ENCODE measurements around the gene CPN2.

The CPN2 gene, protein sequence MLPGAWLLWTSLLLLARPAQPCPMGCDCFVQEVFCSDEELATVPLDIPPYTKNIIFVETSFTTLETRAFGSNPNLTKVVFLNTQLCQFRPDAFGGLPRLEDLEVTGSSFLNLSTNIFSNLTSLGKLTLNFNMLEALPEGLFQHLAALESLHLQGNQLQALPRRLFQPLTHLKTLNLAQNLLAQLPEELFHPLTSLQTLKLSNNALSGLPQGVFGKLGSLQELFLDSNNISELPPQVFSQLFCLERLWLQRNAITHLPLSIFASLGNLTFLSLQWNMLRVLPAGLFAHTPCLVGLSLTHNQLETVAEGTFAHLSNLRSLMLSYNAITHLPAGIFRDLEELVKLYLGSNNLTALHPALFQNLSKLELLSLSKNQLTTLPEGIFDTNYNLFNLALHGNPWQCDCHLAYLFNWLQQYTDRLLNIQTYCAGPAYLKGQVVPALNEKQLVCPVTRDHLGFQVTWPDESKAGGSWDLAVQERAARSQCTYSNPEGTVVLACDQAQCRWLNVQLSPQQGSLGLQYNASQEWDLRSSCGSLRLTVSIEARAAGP

DNA sequence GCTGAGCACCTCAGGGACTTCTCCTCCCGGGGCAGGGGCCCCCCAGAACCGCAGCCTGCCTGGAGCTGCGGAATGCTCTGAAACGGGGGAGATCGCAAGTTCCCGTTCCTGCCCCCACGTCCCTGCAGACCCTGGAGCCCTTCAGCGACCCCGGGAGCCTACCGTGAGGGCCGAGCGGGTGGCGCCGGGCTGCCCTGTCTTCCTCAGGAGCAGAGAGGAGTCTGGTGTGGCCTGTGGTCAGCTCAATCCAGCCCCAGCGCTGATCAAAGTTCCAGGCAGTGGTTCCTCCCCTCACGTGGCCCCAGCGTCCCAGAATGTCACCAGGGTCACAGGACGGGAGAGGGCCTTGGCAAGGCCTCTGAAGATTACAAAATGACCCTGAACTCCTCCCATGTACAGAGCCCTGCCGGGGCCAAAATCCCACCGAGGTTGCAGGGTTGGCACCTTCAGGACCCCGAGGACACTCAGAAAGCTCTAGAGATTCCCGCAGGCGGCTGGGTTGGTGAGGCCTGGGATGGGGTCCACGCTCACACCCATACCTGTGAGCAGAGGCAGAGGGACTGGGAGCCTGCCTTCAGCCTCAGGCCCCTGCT lies at the start of gene CPN2:
CPN2 (minus strand) TSS at position 249 of the 593 bp plus-strand sequence. CDS start 8,626 bp downstream, outside the sequence.
- no peak for DNase-seq (ENCODE audit: low read depth)

DNA sequence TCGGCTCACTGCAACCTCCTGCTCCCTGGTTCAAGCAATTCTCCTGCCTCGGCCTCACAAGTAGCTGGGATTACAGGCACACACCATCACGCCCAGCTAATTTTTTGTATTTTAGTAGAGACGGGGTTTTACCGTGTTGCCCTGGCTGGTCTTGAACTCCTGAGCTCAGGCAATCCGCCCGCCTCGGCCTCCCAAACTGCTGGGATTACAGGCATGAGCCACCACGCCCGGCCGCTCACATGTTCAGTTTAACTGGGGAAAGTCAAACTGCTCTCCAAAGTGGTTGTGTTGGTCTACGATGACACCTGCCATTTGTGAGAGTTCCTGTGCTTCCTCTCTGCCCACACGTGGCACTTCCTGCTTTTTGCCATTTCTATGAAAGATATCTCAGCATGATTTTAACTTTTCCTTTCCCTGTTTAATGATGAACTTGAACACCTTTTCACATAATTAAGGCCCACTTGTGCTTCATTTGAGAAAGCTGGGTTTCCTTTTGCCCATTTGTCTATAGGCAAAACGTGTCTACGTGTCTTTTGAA lies 48.8 kb upstream of the CPN2 start:
- no peak for DNase-seq (ENCODE audit: low read depth)

DNA sequence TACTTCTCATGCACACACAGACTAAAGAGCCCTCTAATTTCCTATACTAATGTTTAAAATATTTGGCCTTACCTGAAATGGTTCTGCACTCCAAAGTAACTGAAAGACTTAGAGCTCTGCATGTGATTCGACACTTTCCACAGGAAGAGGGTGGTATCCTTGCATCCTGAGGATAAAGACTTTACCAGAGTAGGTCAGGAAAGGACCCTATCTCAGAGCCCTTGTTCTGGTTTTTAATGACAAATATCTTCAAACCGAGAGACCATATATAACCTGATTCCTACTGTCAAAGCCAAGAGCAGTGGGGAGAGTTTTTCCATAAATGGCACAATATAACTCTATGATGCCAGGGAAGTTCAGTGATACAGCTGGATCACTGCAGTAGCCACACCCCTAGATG lies 48.0 kb upstream of the CPN2 start, which contains the start of gene GP5:
GP5 (minus strand) TSS at position 101 of the 400 bp plus-strand sequence. CDS start 984 bp downstream, outside the sequence.
- DNase-seq (ENCODE audit: low read depth), result no peak

DNA sequence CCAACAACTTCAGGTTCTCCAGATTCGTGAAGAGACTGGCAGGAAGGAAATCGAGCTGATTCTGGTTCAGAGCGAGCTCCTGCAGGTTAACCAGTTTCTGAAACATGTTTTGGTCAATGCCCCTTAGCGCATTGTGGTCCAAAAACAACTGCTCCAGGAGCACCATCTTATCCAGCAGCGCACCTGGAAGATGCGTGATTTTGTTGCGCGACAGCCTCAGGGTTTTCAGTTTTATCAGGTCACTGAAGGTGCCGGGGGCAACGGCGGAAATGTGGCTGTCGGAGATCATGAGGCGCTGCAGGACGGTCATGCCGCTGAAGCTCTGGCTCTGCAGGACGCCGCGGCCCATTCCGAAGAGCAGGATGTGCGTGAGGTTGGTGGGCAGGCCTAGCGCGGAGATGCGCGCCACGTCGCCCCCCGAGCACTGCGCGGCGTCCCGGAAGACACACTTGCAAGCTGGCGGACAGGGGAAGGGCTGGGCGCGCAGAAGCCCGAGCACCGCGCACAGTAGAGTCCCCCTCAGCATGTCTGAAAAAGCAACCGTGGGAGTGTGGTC lies 46.7 kb upstream of the CPN2 start:
- DNase-seq (ENCODE audit: low read depth), result no peak

DNA sequence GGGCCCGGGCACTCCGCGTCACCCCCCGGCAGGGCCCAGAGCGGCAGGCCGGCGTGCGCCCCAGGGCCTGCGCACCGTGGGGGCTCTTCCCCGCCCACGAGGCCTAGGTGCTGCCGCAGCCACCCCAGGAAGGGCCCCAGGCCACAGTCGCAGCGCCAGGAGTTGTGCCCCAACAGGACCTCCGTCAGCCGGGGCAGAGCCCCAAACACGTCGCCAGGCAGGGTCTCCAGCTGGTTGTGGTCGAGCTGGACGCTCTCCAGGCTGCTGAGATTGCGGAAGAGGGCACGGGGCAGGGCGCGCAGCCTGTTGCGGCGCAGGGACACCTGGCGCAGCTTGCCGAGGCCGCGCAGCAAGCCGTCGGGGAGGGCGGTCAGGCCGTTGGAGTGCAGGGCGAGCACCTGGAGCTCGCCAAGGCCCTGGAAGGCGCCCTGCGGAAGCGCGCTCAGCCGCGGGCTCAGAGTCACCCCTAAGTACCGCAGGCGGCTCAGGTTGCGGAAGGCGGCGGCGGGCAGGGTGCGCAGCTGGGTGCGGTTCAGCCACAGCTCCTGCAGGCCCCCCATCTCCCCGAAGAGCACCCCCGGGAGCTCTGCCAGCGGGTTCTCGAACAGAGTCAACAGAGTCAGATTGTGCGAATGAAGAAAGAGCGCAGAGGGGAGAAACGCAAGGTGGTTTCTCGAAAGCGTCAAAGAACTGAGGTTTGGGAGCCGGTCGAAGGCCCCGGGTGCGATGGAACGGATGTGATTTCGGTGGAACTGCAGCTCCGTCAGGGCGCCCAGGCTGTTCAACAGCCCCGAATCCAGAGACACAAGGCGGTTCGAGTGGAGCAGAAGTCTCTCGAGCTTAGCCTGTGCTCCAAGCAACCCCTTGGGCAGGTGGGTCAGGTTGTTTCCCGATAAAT lies 46.0 kb upstream of the CPN2 start:
- no peak for DNase-seq (ENCODE audit: low read depth)

DNA sequence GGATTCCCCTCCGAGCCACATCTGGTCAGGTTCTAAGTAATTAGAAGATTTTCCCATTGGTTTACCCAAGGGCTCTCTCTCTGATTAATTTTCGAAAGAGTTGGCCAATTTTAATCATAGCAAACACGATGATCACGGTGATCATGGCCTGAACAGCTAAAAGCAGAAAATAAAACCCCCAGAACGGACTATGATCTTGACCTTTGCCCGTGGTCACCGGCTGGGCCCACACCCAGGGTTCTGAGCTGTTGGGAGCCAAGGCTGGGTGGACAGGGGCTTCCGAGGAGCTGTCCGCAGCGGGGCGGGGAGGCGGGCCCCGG lies 45.4 kb upstream of the CPN2 start:
- DNase-seq (ENCODE audit: low read depth), result no peak

DNA sequence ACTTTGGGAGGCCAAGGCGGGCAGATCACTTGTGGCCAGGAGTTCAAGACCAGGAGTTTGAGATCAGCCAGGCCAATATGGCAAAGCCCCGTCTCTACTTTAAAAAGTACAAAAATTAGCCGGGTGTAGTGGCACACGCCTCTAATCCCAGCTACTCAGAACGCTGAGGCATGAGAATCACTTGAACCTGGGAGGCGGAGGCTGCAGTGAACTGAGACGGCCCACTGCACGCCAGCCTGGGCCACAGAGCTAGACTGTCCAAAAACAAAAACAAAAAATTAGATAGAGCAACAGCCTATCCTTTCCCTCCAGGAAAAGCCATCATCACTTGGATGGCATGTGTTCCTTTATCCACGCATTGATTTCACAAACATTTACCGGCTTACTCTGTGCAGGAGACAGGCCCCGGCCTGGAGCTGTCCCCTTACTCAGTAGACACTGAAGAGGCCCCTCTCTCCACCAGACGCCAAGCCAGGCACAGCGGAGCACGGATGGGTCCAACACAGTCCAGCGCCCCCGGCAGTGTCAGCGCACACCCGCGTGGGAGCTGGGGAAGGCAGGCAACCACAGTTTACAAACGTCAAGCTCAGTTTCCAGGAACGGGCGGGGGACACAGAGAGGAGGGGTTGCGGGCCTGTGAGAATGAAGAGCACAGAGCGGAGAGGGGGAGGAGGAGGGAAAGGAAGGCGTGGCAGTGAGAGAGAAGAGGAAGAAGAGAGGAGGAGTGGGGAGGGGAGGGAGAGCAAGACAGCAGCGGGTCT lies 44.8 kb upstream of the CPN2 start:
- peak; percentile 25 for DNase-seq (ENCODE audit: low read depth)

DNA sequence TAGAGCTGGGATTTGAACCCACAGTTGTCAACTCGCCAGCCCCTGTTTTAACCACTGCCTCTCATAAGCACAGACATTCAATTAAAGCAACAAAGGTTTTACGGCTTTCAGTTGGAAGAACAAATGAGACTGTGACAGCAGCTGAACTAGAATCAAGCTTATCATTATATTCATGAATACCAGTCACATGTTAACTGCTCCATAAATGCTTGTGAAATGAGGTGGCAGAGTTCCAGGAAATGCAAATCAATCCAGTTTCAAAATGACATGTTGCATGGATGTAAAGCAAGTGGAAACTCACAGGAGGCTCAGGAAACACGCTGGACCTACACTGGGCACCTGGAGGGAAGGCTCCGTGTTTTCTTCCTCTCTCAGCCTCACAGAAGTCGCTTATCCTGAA lies 44.1 kb upstream of the CPN2 start:
- no peak for DNase-seq (ENCODE audit: low read depth)

DNA sequence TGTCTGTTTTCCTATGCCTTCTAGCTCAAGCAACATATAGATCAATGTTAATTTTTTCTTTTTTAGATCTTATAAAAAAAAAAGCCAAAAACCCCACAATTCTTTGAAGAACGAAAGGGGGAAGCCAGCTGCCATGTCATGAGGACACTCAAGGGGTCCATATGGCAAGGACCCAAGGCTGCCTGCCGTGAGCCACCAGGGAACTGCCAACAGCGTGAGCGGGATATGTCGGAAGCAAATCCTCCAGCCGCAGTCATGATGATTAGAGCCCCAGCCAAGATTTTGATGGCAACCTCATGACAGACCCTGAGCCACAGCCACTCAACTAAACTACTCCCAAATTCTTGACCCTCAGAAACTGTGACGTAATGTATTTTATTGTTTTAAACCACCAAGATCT lies 41.4 kb upstream of the CPN2 start:
- DNase-seq (ENCODE audit: low read depth), result no peak

DNA sequence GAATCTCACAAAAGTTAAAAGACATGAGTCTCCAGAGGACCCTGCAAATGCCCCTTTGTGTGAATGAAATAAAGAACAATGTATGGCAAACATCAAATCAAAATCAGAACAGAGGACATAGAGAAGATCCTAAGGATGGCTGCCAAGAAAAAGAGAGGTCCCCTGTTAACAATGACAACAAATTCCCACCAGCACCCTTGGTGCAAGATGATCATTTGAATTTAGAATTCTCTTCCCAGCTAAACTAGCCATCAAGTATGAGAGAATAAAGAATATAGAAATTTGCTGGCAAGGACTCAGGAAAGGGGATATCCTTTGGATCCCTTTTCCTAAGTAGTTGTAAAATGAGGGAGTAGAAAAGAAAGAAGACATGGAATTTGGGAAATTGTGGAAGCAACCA lies 39.7 kb upstream of the CPN2 start:
- no peak for DNase-seq (ENCODE audit: low read depth)

DNA sequence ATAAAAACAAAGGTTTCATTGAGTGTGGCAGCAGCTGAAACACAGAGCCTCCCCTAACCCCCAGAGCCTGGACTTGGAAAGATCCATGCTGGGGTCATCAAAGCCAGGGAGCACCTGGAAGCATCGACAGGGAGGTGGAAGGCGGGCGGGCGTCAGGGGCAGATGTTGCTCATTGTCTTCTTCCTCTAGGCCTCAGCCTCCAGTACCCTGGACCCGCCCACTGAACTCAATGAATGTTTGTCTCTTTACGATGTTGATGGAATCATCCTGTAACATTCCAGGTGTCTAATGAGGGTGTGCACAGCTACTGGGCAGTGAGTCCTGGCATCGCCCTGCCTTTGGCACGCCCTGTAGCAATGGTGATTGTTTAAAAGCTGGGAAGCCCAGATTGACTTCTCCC lies 38.1 kb upstream of the CPN2 start:
- DNase-seq (ENCODE audit: low read depth), result no peak

DNA sequence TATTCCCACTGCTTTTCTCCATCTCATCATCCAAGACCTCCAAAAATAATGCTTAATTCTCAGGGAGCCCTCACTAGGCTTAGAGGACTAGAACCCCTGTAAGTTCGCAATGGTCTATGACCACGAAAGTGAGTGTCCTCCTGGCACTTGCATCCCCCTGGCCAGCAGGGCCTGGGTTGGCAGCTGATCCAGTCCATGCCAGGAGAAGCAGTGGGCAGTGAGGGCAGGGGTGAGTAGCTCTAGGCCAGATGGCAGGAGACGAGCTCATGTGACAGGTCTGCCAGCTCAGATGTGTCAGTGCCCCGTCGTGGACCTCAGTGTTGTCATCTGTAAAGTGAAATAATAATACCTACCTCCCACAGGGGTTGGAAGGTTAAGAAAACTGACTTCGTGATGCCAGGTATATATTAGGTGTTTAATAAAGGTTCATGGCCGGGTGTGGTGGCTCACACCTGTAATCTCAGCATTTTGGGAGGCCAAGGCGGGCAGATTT lies 36.8 kb upstream of the CPN2 start:
- DNase-seq (ENCODE audit: low read depth), result no peak

DNA sequence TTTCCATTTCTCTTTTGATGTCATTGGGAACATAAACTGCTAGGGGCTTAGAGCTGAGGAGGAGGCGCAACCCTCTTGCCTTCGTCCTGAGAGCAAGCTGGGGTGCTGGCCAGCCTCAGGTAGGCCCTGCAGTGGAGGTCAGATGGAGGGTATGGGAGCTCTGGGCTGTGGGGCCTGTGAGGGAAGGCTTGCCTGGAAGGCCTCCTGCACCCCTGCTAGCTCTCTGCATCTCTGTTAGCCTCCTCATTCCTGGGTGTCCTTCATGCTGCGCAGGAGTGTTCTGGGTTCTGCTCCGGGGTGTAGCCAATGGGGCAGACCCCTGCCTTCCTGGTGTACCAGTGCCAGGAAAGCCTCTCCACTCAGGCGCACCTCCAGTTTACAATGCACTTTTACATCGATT lies 36.1 kb upstream of the CPN2 start:
- DNase-seq (ENCODE audit: low read depth), result no peak

DNA sequence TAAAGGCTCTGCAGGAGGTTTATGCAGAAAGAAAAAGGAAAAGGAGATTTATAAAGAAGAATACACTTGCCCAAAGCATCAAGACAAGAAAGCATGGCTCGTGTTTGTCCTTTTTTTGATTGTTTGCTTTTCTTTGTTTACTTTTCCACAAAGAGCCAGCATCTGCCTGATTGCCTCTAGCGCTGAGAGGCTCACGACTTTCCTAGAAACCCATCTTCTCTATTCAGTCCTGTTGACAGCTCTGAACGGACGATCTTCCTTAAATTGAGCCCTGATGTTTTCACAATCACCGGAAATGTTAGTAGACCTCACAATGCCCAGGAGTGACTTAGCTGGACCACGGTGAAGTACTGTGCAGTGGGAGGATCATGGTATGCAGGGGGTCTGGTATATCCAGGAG lies 35.5 kb upstream of the CPN2 start:
- no peak for DNase-seq (ENCODE audit: low read depth)

DNA sequence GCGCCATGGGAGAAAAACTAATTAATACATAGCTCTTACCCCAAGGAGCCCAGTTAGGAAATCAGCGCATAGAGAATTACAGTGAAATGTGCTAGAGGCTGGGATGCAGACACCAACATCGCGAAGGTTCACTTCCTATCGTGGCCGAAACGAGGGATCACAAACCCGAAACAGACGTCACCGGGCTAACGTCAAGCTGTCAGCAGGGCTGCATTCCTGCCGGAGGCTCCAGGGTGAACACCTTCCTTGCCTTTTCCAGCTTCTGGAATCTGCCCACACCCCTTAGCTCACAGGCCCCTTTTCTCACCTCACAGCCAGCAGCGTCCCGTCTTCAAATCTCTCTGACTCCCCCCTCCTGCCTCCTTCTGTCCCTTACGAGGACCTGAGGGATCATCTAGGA lies 34.9 kb upstream of the CPN2 start:
- DNase-seq (ENCODE audit: low read depth), result no peak

DNA sequence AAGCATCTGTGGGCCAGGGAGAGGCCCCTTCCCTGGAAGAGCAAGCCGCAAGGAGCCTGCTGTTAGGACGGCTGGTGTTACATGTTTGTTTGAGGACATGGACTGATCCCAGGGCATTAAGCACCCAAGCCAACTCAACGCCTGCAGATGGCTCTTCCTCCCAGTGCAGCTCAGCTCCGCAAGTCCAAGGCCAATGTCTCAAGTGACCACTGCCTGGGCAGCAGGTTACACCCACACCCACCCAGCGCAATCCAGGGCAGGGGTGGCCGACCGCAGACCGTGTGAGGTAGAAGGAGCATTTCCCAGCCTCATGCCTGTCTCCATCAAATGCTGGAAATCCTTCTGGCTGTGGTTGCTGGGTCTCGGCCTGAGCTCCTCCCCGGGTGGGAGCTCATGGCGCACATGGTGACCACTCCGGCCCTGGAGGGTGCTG lies 33.5 kb upstream of the CPN2 start:
- DNase-seq (ENCODE audit: low read depth), result no peak

DNA sequence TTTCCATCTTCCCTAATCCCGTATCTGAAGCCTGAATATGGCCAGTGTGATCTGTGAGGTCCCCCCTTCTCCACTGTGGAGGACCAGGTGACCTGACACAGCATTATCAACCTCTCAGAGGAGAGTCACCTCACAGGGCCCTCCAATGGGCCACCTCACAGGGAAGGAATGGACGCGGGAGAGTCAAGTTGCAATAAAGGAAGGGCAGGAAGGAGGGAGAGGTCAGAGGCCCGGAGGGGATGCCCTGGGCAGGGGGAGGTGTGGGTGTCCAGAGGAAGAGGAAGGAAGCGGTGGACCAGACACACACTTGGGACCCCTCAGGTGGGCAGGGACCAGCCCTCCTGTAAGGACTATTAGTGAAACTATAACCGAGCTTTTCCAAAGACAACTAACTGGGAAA lies 33.0 kb upstream of the CPN2 start:
- no peak for DNase-seq (ENCODE audit: low read depth)

DNA sequence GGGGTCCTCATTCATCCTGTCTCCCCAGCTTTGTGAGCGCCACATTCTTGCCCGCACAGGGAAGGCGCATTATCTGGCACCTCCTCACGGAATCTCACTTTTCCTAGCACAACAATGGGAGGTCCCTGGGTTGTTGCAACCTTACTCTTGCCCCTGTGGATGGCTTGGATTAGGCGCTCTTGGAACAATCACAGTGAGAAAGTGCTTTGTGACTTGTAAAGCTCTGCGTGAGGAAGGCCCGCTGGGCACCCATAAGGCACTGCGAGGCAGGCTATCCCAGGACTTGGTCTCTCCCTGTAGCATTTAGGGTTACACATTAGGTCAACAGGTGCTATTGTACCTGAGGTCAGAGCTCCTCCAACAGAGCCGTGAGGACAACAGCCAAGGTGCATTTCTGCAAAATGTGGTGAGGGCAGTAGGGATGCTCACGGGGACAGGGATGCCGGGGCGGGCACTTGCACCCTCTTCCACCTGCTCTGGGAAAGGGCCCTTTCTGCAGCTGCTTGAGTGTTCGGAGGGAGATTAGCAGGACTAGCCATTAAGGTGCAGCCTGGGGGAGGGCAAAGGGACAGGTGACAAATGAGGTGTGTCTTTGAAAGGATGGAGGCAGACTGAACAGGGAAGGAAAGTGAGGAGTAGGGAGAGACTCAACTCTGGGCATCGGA lies 32.3 kb upstream of the CPN2 start:
- DNase-seq (ENCODE audit: low read depth), result no peak

DNA sequence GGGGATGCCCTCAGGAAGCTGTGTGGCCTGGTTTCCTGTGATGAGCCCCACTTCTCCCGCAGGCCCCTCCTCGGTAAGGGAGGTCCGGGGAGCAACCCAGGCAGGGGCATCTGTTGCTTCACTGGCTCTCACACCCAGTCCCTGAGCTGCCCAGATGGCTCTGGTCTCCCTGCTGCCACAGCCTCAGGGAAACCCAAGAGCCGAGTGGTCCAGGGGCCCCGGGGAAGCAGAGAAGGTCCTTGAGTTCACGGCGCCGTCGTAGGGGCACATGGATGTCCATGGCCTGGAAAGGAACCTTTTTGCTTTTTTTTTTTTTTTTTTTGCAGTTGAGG lies 31.7 kb upstream of the CPN2 start:
- no peak for DNase-seq (ENCODE audit: low read depth)

DNA sequence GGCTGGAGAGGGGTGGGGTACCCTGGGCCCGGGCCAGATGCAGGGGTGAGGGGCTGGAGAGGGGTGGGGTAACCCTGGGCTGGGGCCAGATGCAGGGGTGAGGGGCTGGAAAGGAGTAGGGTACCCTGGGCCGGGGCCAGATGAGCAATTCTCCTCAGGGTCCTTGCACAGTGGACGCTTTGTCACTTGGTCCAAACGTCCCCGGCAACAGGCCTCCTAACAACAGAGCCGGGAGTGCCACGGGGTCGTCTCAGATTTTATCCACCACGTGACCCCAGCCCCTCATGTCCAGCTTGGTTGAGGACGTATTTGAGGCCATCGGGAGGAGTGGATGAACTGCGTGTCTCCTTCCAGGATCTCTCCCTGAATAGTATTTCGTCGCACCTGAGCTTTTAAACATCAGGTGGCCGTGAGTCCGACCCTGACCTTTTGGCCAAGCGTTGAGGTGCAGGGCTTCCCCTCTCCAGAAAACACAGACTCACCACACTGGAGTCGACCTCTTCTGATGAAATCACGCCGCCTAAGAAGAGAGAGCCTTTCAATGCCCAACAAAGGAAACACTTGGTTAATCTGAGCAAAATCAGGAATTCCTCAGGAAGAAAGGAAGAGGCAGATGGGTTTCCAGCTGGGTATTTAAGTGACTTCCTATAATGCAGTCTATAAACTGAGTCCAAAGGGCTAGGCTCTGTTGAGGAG lies 31.2 kb upstream of the CPN2 start:
- DNase-seq (ENCODE audit: low read depth), result no peak
